GM12891 (cell line): Measurements from ENCODE around the gene DSCAM.

Experiments used
- POLR2A ChIP-seq: IDR thresholded peaks from 2 replicates; pipeline ENCODE4 v1.6.1; 2011; ENCODE audit warnings: low read depth, low read length, control low read depth
- POLR2AphosphoS5 ChIP-seq: IDR thresholded peaks from 2 replicates; pipeline ENCODE4 v1.6.1; 2011; ENCODE audit warnings: low read depth, low read length, control low read depth

DNA sequence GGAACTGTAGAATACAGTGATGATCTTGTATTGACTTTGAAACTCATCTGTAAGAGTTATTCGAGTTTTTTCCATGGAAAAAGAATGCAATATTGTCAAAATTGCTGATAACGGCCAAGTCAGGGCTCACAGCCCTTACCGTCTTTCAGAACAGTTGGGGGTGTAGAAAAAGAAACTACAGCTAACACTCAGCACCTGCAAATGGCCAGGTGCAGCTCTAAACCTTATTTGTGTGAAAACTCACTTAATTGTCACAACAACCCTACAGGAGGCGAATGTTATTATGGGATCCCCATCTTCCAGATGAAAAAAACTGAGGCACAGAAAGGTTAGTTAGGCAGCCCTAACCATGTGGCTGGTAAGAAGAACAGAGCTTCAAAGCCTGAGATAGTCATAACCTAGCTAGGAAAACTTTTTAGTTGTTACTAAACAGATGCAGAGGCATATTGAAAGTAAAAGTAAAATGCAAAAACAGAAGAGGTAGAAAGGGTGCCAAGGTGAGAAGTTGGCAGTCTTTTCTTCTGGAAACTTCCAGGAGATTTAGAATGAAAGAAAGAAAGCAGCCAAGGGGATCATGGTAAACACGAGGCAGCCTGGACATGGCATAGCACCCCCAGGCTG lies 76.4 kb downstream of the DSCAM start:
- no peak for TF ChIP-seq POLR2A
- TF ChIP-seq POLR2AphosphoS5: no peak
